IPS-20b (cell line): ENCODE measurements around the gene GJD3.
A peak's percentile ranks its signal among the peaks of the same experiment; 100 is the strongest.

ENCODE experiments used
- H3K27ac ChIP-seq: one replicate; pipeline ENCODE4 v1.5.1; 2013; ENCODE audit warnings: low read length
- H3K27me3 ChIP-seq: 2 replicates; pipeline ENCODE4 v1.6.1; 2013; ENCODE audit warnings: mild to moderate bottlenecking, low read length, inconsistent platforms; ENCODE audit not compliant: insufficient read depth
- H3K36me3 ChIP-seq: 2 replicates; pipeline ENCODE4 v1.6.1; 2013; ENCODE audit warnings: low read depth, mild to moderate bottlenecking, inconsistent platforms, low read length, moderate library complexity; ENCODE audit not compliant: insufficient read depth
- H3K4me1 ChIP-seq: 2 replicates; pipeline ENCODE4 v1.6.1; 2013; ENCODE audit warnings: mild to moderate bottlenecking, control low read depth, inconsistent platforms, low read length, moderate library complexity; ENCODE audit not compliant: insufficient read depth
- H3K4me3 ChIP-seq: 2 replicates; pipeline ENCODE4 v1.5.1; 2013; ENCODE audit warnings: mild to moderate bottlenecking, low read length, inconsistent platforms
- H3K9ac ChIP-seq: 2 replicates; pipeline ENCODE4 v1.6.1; 2013; ENCODE audit warnings: low read depth, mild to moderate bottlenecking, inconsistent platforms, low read length, moderate library complexity
- H3K9me3 ChIP-seq: 2 replicates; pipeline ENCODE4 v1.6.1; 2013; ENCODE audit warnings: mild to moderate bottlenecking, low read depth, low read length, inconsistent platforms; ENCODE audit not compliant: insufficient read depth

GJD3 gene

GRCh38 chr17:40342504-40343218 lies 21.9 kb downstream of the GJD3 start:
- Histone ChIP-seq H3K27me3 (peaks cover 90% of the 10 kb centered on the region), H3K9ac (no peak overlapping the region), H3K27ac (no peak overlapping the region), H3K4me3 (peak overlapping the region; percentile 75; the same call in 1 of the 2 replicates), H3K36me3 (no peaks in the 10 kb centered on the region), H3K9me3 (no peaks in the 10 kb centered on the region), H3K4me1 (peaks cover 39% of the 10 kb centered on the region)

DNA sequence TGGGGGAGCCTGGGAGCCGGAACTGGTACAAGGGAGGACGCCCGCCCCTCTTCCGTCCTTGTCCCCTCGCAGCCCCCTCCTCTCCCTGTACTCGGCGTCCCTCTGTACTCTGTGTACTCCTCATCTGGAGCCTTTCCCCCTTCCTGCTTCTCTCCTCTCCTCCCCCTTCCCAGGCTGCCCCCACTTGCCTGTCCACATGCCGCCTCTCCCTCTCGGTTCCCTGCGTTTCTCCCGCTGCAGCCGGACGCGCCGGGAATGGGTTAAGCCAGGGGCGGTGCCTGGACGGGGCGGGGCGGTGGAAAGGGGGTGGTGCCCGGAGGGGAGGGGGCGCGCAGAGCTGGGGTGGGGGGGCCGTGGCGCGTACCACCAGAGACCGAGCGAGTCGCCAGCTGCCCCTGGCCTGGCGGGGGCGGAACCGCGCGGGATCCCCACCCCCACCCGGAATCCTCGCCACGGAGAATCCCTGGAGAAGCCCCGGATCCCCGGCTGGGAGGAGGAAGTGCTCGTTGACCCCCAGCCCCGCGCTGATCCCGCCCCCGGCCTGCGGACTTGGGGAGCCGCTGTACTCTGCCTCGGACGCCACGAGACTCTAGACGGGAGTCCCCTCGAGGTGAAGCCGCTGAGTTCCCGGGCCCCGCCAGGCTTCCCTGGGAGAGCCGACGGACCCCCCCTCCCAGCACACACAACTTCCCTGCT lies 22.6 kb downstream of the GJD3 start:
- peak overlapping the region; percentile 75 for H3K4me3 ChIP-seq
- H3K36me3 ChIP-seq = no peaks in the 10 kb centered on the region
- H3K4me1 ChIP-seq = peaks cover 33% of the 10 kb centered on the region
- H3K9me3 ChIP-seq = no peaks in the 10 kb centered on the region
- H3K27me3 ChIP-seq = peaks cover 90% of the 10 kb centered on the region
- no peak overlapping the region for H3K27ac ChIP-seq
- peak overlapping the region; percentile 35; the same call in 1 of the 2 replicates for H3K9ac ChIP-seq

GRCh38 chr17:40340880-40341807 lies 23.4 kb downstream of the GJD3 start:
- Histone ChIP-seq H3K27me3 (peaks cover 86% of the 10 kb centered on the region), H3K27ac (no peak overlapping the region), H3K9ac (peak overlapping the region; percentile 35; the same call in 1 of the 2 replicates), H3K9me3 (no peaks in the 10 kb centered on the region), H3K4me1 (peaks cover 28% of the 10 kb centered on the region), H3K4me3 (peak overlapping the region; percentile 75), H3K36me3 (no peaks in the 10 kb centered on the region)

DNA sequence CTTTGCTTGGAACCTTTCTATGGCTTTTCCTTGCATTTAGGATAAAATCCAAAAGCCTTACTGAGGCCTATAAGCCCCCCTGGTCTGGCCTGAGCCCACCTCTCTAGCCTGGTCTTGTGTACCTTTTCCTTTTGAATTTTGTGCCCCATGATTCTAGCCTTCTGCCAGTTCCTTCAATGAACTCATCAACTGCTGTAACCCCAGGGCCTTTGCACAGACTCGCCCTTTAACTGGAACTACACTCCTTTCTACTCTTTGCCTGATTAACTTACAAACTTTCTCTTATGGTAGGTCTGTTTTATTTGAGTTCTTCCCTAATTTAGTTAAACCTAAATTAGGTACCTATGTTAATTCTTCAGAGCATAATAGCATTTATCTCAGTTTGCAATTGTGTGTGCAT lies 24.2 kb downstream of the GJD3 start:
- H3K4me3 ChIP-seq = no peak overlapping the region
- H3K9me3 ChIP-seq = no peaks in the 10 kb centered on the region
- H3K9ac ChIP-seq = no peak overlapping the region
- H3K27me3 ChIP-seq = peaks cover 84% of the 10 kb centered on the region
- H3K4me1 ChIP-seq = peaks cover 22% of the 10 kb centered on the region
- no peaks in the 10 kb centered on the region for H3K36me3 ChIP-seq
- H3K27ac ChIP-seq = no peak overlapping the region

DNA sequence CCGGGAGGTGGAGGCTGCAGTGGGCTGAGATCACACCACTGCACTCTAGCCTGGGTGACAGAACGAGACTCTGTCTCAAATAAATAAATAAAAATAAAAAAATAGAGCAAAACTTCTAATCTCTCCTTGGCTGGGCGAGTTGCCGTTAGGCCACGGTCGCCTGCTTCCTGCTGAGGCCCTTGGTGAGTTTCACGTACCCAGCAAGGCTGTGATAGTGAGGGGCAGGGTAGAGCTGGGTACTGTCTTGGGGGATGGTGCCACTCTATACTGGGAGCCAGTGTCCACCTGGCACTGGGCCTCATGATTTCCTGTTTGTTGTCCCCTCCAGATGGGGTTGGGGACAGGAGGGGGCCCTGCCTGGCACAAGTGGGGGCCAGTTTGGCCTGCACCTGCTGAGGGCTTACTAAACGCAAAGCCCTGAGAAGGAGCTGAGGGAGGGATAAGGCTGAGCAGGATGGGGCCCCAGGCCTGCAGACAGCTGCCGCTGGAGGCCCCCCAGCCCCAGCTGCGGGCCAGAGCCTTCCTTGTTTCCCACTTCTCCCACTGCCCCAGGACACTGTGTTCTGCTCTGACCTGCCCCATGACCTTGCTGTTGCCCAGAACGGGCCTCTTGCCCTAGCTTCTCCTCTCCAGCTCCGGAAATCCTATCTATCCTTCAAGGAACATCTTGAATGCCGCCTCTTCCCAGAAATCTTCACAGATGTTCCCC lies 25.4 kb downstream of the GJD3 start:
- H3K27ac ChIP-seq = no peak overlapping the region
- peaks cover 14% of the 10 kb centered on the region for H3K4me1 ChIP-seq
- no peak overlapping the region for H3K9ac ChIP-seq
- no peaks in the 10 kb centered on the region for H3K9me3 ChIP-seq
- no peaks in the 10 kb centered on the region for H3K36me3 ChIP-seq
- H3K4me3 ChIP-seq = no peak overlapping the region
- peaks cover 82% of the 10 kb centered on the region for H3K27me3 ChIP-seq

- Histone ChIP-seq H3K27me3 (peaks cover 78% of the 10 kb centered on the region), H3K9me3 (no peaks in the 10 kb centered on the region), H3K4me3 (no peak overlapping the region), H3K36me3 (no peaks in the 10 kb centered on the region), H3K4me1 (peaks cover 4% of the 10 kb centered on the region; the same call in 1 of the 2 replicates), H3K27ac (no peak overlapping the region), H3K9ac (no peak overlapping the region)
Measured at GRCh38 chr17:40338058-40338457, 26.5 kb downstream of the GJD3 start.

- Histone ChIP-seq H3K9ac (no peak overlapping the region), H3K27ac (no peak overlapping the region), H3K4me3 (no peak overlapping the region), H3K27me3 (peaks cover 71% of the 10 kb centered on the region), H3K4me1 (no peaks in the 10 kb centered on the region; the same call in 1 of the 2 replicates), H3K9me3 (no peaks in the 10 kb centered on the region), H3K36me3 (no peaks in the 10 kb centered on the region)
Measured at GRCh38 chr17:40337351-40337750, 27.2 kb downstream of the GJD3 start.

- Histone ChIP-seq H3K9me3 (no peaks in the 10 kb centered on the region), H3K27me3 (peaks cover 61% of the 10 kb centered on the region), H3K4me3 (no peak overlapping the region), H3K27ac (no peak overlapping the region), H3K36me3 (no peaks in the 10 kb centered on the region), H3K9ac (no peak overlapping the region), H3K4me1 (no peaks in the 10 kb centered on the region)
Measured at GRCh38 chr17:40335620-40336019, 28.9 kb downstream of the GJD3 start.

GRCh38 chr17:40333781-40334448 lies 30.6 kb downstream of the GJD3 start:
- Histone ChIP-seq H3K9me3 (no peaks in the 10 kb centered on the region), H3K4me1 (no peaks in the 10 kb centered on the region), H3K4me3 (no peak overlapping the region), H3K27ac (no peak overlapping the region), H3K36me3 (no peaks in the 10 kb centered on the region), H3K9ac (no peak overlapping the region), H3K27me3 (peaks cover 44% of the 10 kb centered on the region)

DNA sequence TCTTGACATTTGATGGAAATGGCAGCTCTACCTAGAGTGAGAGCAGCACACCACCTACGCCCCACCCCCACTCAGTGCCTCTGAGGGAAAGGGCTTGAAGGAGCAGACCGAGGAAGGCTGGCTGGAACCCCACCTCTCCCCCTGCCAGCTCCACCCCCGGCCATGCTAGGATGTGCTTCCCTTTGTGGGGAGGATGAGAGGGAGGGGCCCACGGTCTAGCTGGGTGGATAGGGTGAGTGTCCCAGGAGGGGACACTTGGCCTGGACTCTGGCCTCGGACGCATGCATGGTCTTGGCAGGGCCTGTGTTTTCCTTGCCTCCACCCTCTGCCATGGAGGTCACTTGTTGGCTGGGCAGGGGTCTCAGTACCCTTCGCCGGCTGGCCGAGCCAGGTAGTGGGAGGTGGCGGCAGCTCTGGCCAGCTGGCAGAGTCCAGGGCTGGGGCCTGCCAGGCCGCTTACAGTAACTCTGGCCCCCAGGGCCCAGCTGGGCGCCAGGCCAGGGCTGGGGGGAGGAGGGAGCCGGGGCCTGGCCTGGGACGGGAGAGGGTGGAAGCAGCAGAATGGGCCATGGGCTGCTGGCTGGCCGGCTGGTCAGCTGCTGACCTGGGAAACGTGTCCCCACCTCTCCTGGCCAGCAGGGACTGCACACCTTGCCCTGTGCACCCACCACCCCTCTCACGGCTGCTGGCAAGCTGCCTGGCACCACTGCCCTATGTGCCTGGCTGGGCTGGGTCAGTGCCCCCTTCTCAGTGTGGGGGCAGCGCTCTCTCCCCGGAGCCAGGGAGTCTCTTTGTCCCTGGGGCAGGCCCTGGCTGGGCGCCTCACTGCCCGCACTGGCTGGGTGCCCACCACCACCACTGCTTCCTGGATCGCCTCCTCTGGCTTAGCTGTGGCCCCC lies 32.5 kb downstream of the GJD3 start:
- Histone ChIP-seq H3K36me3 (no peaks in the 10 kb centered on the region), H3K9ac (no peak overlapping the region), H3K4me3 (no peak overlapping the region), H3K27me3 (peaks cover 25% of the 10 kb centered on the region), H3K27ac (no peak overlapping the region), H3K4me1 (no peaks in the 10 kb centered on the region), H3K9me3 (no peaks in the 10 kb centered on the region)
